Colonic mucosa (tissue), 4 donors: ENCODE results near the gene NPFFR1. TPM values are rescaled to one million over a fixed set of nuclear protein-coding genes. Genes with fewer than 3 reads are reported as not detected.

Source experiments
- DNase-seq: peaks from one replicate; pipeline ENCODE4 v3.0.0-alpha.2; 2020
- H3K27ac ChIP-seq: fragments of 200-600 bp; one replicate; pipeline ENCODE4 v1.8.0; 2021
- H3K27me3 ChIP-seq: fragments of 200-600 bp; one replicate; pipeline ENCODE4 v1.8.0; 2021
- H3K36me3 ChIP-seq: fragments of 200-600 bp; one replicate; pipeline ENCODE4 v1.8.0; 2021
- H3K4me1 ChIP-seq: fragments of 200-600 bp; one replicate; pipeline ENCODE4 v1.8.0; 2021; ENCODE audit warnings: mild to moderate bottlenecking
- H3K4me3 ChIP-seq: fragments of 200-600 bp; one replicate; pipeline ENCODE4 v1.8.0; 2021
- H3K9ac ChIP-seq, 2 donors: one replicate each; pipeline ENCODE4 v1.7.0; 2013; ENCODE audit warnings: control low read depth in 2 of 2, low read depth in 2 of 2, low read length in 2 of 2
- H3K9me3 ChIP-seq: fragments of 200-600 bp; one replicate; pipeline ENCODE4 v1.8.0; 2021
- CTCF ChIP-seq: fragments of 200-600 bp; IDR thresholded peaks from one replicate; pipeline ENCODE4 v1.8.0; 2022; ENCODE audit warnings: antibody characterized with exemption, mild to moderate bottlenecking
- intact Hi-C: fragments of 100-400 bp; cut with DNase I; formaldehyde crosslinking; loops from one replicate; pipeline ENCODE4 v1.14.1; 2022
- total RNA-seq, 2 donors: library from RNA; stranded (reverse); fragmentation: NEBNext Ultra II Directional in 1 of 2; extraction: Animal tissue kit (Norgen Biotek cat#: 25700) in 1 of 2; gene quantifications; one replicate each; pipeline ENCODE4 v1.2.1, GENCODE V29; 2021
- donor health status: healthy.
- donor health status: DM: no; HTN: no; CAD: no.
- donor health status: DM: no; HTN: no; CAD: no.

The NPFFR1 gene
- total RNA-seq, 2 donors from 2014 or later, result 0.07 to 0.08 TPM

- Histone ChIP-seq H3K27me3 (peaks cover 9% of the 10 kb centered on the region), H3K27ac (peak overlapping the region; percentile 34), H3K4me1 (peaks cover 7% of the 10 kb centered on the region), H3K4me3 (no peak overlapping the region), H3K36me3 (no peaks in the 10 kb centered on the region), H3K9ac (no peak overlapping the region), H3K9me3 (no peaks in the 10 kb centered on the region)
- TF ChIP-seq CTCF, result no peak
- intact Hi-C loops, result no loop called here
- DNase-seq, result peak; percentile 67
Observed at GRCh38 chr10:70255329-70256299, 28.2 kb downstream of the NPFFR1 start.

- Histone ChIP-seq H3K27ac (no peak overlapping the region), H3K27me3 (peaks cover 9% of the 10 kb centered on the region), H3K9me3 (no peaks in the 10 kb centered on the region), H3K9ac (no peak overlapping the region), H3K36me3 (no peaks in the 10 kb centered on the region), H3K4me1 (peaks cover 7% of the 10 kb centered on the region), H3K4me3 (no peak overlapping the region)
- TF ChIP-seq CTCF, result no peak
- DNase-seq, result no peak
- intact Hi-C loops, result no loop called here
Observed at GRCh38 chr10:70254778-70255328, 29.0 kb downstream of the NPFFR1 start.

- no peak for TF ChIP-seq CTCF
- Histone ChIP-seq H3K9me3 (no peaks in the 10 kb centered on the region), H3K9ac (no peak overlapping the region), H3K27me3 (peaks cover 9% of the 10 kb centered on the region), H3K27ac (no peak overlapping the region), H3K4me1 (peaks cover 7% of the 10 kb centered on the region), H3K36me3 (no peaks in the 10 kb centered on the region), H3K4me3 (no peak overlapping the region)
- DNase-seq, result no peak
- intact Hi-C loops, result no loop called here
Observed at GRCh38 chr10:70253878-70254765, 29.7 kb downstream of the NPFFR1 start.

- peaks cover 6% of the 10 kb centered on the region for H3K4me1 ChIP-seq
- H3K27me3 ChIP-seq, result peaks cover 9% of the 10 kb centered on the region
- no peak overlapping the region for H3K9ac ChIP-seq
- H3K4me3 ChIP-seq, result no peak overlapping the region
- H3K9me3 ChIP-seq, result no peaks in the 10 kb centered on the region
- no peaks in the 10 kb centered on the region for H3K36me3 ChIP-seq
- no peak for DNase-seq
- H3K27ac ChIP-seq, result no peak overlapping the region
- TF ChIP-seq CTCF, result no peak
- intact Hi-C loops, result no loop called here
Observed at GRCh38 chr10:70250961-70251680, 32.7 kb downstream of the NPFFR1 start.

- H3K27ac ChIP-seq, result no peak overlapping the region
- H3K4me1 ChIP-seq, result no peaks in the 10 kb centered on the region
- no peak overlapping the region for H3K9ac ChIP-seq
- no peaks in the 10 kb centered on the region for H3K9me3 ChIP-seq
- H3K36me3 ChIP-seq, result no peaks in the 10 kb centered on the region
- DNase-seq, result no peak
- no peak for TF ChIP-seq CTCF
- no peak overlapping the region for H3K4me3 ChIP-seq
- intact Hi-C loops, result no loop called here
- H3K27me3 ChIP-seq, result no peaks in the 10 kb centered on the region
Observed at GRCh38 chr10:70247360-70247759, 36.4 kb downstream of the NPFFR1 start.
